Measurements from ENCODE around the gene TTLL6. TPM values are rescaled to one million over a fixed set of nuclear protein-coding genes. Genes with fewer than 3 reads are reported as not detected.
A peak's percentile ranks its signal among the peaks of the same experiment; 100 is the strongest.

TTLL6 gene
- total RNA-seq, 1 donor from 2014 or later, result not detected

- Mint-ChIP-seq H3K27ac (ENCODE audit: unreplicated experiment) (no peak overlapping the region), H3K4me3 (ENCODE audit: unreplicated experiment) (no peak overlapping the region), H3K27me3 (ENCODE audit: low read depth, unreplicated experiment) (peaks cover 40% of the 10 kb centered on the region), H3K9me3 (ENCODE audit: unreplicated experiment) (no peaks in the 10 kb centered on the region), H3K36me3 (ENCODE audit: low read depth, unreplicated experiment) (no peaks in the 10 kb centered on the region), H3K4me1 (ENCODE audit: low read depth, unreplicated experiment) (no peaks in the 10 kb centered on the region)
- H3K4me3 ChIP-seq (ENCODE audit: insufficient read depth, low read depth, low read length), result no peak overlapping the region
- H3K4me2 ChIP-seq (ENCODE audit: low read length), result no peak overlapping the region
- DNase-seq (ENCODE audit: low read depth) (no peak), FAIRE-seq (no peak)
- H3K4me1 ChIP-seq (ENCODE audit: insufficient read depth, low read length), result no peaks in the 10 kb centered on the region
- TF ChIP-seq CTCF (IDR thresholded peaks at IDR 0.05; ENCODE audit: insufficient read depth, low read depth, low read length) (no peak), EZH2 (IDR thresholded peaks at IDR 0.05; ENCODE audit: insufficient read depth, low read length) (no peak)
- no peaks in the 10 kb centered on the region for H4K20me1 ChIP-seq (ENCODE audit: insufficient read depth, low read length)
- H2AFZ ChIP-seq (ENCODE audit: low read depth, low read length), result no peak overlapping the region
- H3K79me2 ChIP-seq (ENCODE audit: insufficient read depth, low read length), result no peaks in the 10 kb centered on the region
- H3K9ac ChIP-seq (ENCODE audit: low read length), result no peak overlapping the region
- H3K27ac ChIP-seq (ENCODE audit: low read depth, low read length), result no peak overlapping the region
- H3K9me3 ChIP-seq (ENCODE audit: insufficient read depth, low read depth, low read length), result no peaks in the 10 kb centered on the region
- H3K36me3 ChIP-seq (ENCODE audit: insufficient read depth, low read length), result no peaks in the 10 kb centered on the region
- H3K27me3 ChIP-seq (ENCODE audit: insufficient read depth, low read length), result peaks cover 24% of the 10 kb centered on the region
These were observed 7.8 kb downstream of the TTLL6 start for GRCh38 chr17:48809182-48809581.

- Histone ChIP-seq H3K9ac (ENCODE audit: low read length) (no peak overlapping the region), H3K27me3 (ENCODE audit: insufficient read depth, low read length) (peaks cover 16% of the 10 kb centered on the region), H3K4me1 (ENCODE audit: insufficient read depth, low read length) (no peaks in the 10 kb centered on the region), H3K27ac (ENCODE audit: low read depth, low read length) (no peak overlapping the region), H3K36me3 (ENCODE audit: insufficient read depth, low read length) (no peaks in the 10 kb centered on the region), H3K9me3 (ENCODE audit: insufficient read depth, low read depth, low read length) (no peaks in the 10 kb centered on the region), H4K20me1 (ENCODE audit: insufficient read depth, low read length) (no peaks in the 10 kb centered on the region), H2AFZ (ENCODE audit: low read depth, low read length) (no peak overlapping the region), H3K79me2 (ENCODE audit: insufficient read depth, low read length) (no peaks in the 10 kb centered on the region), H3K4me3 (ENCODE audit: insufficient read depth, low read depth, low read length) (no peak overlapping the region), H3K4me2 (ENCODE audit: low read length) (no peak overlapping the region)
- no peak for FAIRE-seq
- Mint-ChIP-seq H3K9me3 (ENCODE audit: unreplicated experiment) (no peaks in the 10 kb centered on the region), H3K4me1 (ENCODE audit: low read depth, unreplicated experiment) (no peaks in the 10 kb centered on the region), H3K27ac (ENCODE audit: unreplicated experiment) (no peak overlapping the region), H3K27me3 (ENCODE audit: low read depth, unreplicated experiment) (peaks cover 41% of the 10 kb centered on the region), H3K4me3 (ENCODE audit: unreplicated experiment) (no peak overlapping the region), H3K36me3 (ENCODE audit: low read depth, unreplicated experiment) (no peaks in the 10 kb centered on the region)
- DNase-seq (ENCODE audit: low read depth), result peak; percentile 4
- TF ChIP-seq CTCF (IDR thresholded peaks at IDR 0.05; ENCODE audit: insufficient read depth, low read depth, low read length) (peak; percentile 84), EZH2 (IDR thresholded peaks at IDR 0.05; ENCODE audit: insufficient read depth, low read length) (no peak)
These were observed 12.1 kb downstream of the TTLL6 start for GRCh38 chr17:48804936-48805411.

GRCh38 chr17:48800626-48801217 is 16.3 kb downstream of the TTLL6 start:
- TF ChIP-seq CTCF (IDR thresholded peaks at IDR 0.05; ENCODE audit: insufficient read depth, low read depth, low read length) (no peak), EZH2 (IDR thresholded peaks at IDR 0.05; ENCODE audit: insufficient read depth, low read length) (no peak)
- Histone ChIP-seq H3K4me1 (ENCODE audit: insufficient read depth, low read length) (no peaks in the 10 kb centered on the region), H3K79me2 (ENCODE audit: insufficient read depth, low read length) (no peaks in the 10 kb centered on the region), H3K27ac (ENCODE audit: low read depth, low read length) (no peak overlapping the region), H3K9ac (ENCODE audit: low read length) (no peak overlapping the region), H3K27me3 (ENCODE audit: insufficient read depth, low read length) (peaks cover 23% of the 10 kb centered on the region), H2AFZ (ENCODE audit: low read depth, low read length) (no peak overlapping the region), H3K9me3 (ENCODE audit: insufficient read depth, low read depth, low read length) (no peaks in the 10 kb centered on the region), H3K4me2 (ENCODE audit: low read length) (no peak overlapping the region), H3K4me3 (ENCODE audit: insufficient read depth, low read depth, low read length) (no peak overlapping the region), H4K20me1 (ENCODE audit: insufficient read depth, low read length) (no peaks in the 10 kb centered on the region), H3K36me3 (ENCODE audit: insufficient read depth, low read length) (no peaks in the 10 kb centered on the region)
- H3K36me3 Mint-ChIP-seq (ENCODE audit: low read depth, unreplicated experiment), result no peaks in the 10 kb centered on the region
- H3K27ac Mint-ChIP-seq (ENCODE audit: unreplicated experiment), result no peak overlapping the region
- FAIRE-seq (no peak), DNase-seq (ENCODE audit: low read depth) (no peak)
- no peak overlapping the region for H3K4me3 Mint-ChIP-seq (ENCODE audit: unreplicated experiment)
- H3K9me3 Mint-ChIP-seq (ENCODE audit: unreplicated experiment), result no peaks in the 10 kb centered on the region
- H3K27me3 Mint-ChIP-seq (ENCODE audit: low read depth, unreplicated experiment), result peaks cover 43% of the 10 kb centered on the region
- peaks cover 4% of the 10 kb centered on the region for H3K4me1 Mint-ChIP-seq (ENCODE audit: low read depth, unreplicated experiment)

Measured in astrocyte (in vitro differentiated cells and primary cell).